ENCODE results near the gene SCLT1. TPM values are rescaled to one million over a fixed set of nuclear protein-coding genes. Genes with fewer than 3 reads are reported as not detected.

The SCLT1 gene
- total RNA-seq, 1 experiment from 2014 or later, result 13.3 TPM

DNA sequence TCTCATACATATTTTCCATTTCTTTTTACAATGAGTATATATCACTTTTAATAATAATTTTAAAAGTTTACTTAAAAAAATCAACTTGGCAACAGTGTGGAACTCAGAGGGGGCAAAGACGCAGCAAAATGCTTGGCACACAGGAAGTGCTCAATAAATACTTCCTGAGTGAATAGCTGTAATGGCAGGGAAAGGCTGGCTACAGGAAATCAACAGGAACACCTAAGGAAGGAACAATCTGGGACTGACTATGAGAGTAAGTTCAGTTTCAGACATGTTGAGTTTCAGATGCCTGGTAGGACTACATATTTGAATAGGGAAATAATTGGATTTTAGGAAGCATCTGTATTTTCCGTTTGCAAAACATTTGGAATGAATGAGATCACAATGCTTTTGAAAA is 137.6 kb downstream of the SCLT1 start (continued):
- TF ChIP-seq, protein P1, sequence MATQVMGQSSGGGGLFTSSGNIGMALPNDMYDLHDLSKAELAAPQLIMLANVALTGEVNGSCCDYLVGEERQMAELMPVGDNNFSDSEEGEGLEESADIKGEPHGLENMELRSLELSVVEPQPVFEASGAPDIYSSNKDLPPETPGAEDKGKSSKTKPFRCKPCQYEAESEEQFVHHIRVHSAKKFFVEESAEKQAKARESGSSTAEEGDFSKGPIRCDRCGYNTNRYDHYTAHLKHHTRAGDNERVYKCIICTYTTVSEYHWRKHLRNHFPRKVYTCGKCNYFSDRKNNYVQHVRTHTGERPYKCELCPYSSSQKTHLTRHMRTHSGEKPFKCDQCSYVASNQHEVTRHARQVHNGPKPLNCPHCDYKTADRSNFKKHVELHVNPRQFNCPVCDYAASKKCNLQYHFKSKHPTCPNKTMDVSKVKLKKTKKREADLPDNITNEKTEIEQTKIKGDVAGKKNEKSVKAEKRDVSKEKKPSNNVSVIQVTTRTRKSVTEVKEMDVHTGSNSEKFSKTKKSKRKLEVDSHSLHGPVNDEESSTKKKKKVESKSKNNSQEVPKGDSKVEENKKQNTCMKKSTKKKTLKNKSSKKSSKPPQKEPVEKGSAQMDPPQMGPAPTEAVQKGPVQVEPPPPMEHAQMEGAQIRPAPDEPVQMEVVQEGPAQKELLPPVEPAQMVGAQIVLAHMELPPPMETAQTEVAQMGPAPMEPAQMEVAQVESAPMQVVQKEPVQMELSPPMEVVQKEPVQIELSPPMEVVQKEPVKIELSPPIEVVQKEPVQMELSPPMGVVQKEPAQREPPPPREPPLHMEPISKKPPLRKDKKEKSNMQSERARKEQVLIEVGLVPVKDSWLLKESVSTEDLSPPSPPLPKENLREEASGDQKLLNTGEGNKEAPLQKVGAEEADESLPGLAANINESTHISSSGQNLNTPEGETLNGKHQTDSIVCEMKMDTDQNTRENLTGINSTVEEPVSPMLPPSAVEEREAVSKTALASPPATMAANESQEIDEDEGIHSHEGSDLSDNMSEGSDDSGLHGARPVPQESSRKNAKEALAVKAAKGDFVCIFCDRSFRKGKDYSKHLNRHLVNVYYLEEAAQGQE (IDR thresholded peaks at IDR 0.05; ENCODE audit: low read depth), result no peak
- no peak for TF ChIP-seq POLR2AphosphoS5 (IDR thresholded peaks at IDR 0.05; ENCODE audit: low read depth, low read length)

DNA sequence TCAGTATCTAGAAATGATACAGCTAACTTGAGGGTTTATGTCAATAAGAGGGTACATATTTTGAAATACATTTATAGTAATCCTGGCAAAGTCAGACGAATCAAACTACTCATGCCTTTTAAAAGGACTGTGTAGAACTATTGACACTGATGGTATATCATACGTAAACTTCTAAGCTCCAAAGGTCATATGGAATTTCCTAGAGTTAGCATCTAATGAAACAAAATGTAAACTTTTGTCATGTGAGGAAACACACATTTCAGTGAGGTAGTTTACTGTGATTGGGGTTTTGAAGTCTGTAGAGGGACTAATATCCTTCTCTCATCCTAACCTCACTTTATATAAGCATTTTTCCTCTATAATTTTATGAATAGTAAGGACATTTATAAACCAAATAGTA is 138.4 kb downstream of the SCLT1 start:
- ChIA-PET RAD21 (ENCODE audit: low non-redundant PET in 1 of 2, low total read pairs in 2 of 2, uncharacterized antibody in 2 of 2, unreplicated experiment in 2 of 2) (no interaction called here), POLR2A (no interaction called here), CTCF (no interaction called here)
- ATAC-seq (no peak), DNase-seq (ENCODE audit: low read depth, low spot score) (no peak)
- H3K9me2 ChIP-seq (ENCODE audit: insufficient read depth), result no peaks in the 10 kb centered on the region
- H3K27me3 ChIP-seq (ENCODE audit: insufficient read depth, low read length), result no peaks in the 10 kb centered on the region
- no peak overlapping the region for H3K9ac ChIP-seq (ENCODE audit: low read length)
- intact Hi-C loops (cut with micrococcal nuclease), result no loop called here
- no peaks in the 10 kb centered on the region for H3K36me3 ChIP-seq (ENCODE audit: control insufficient read depth in 1 of 2, insufficient read depth in 2 of 2, low read length in 2 of 2)
- no peaks in the 10 kb centered on the region for H3K79me2 ChIP-seq (ENCODE audit: insufficient read depth, low read length)
- H3K4me1 ChIP-seq (ENCODE audit: control insufficient read depth in 1 of 2, insufficient read depth in 2 of 2, low read length in 2 of 2), result no peaks in the 10 kb centered on the region
- H3K27ac ChIP-seq (ENCODE audit: low read depth, low read length), result no peak overlapping the region
- no peak overlapping the region for H3K4me3 ChIP-seq (replicated peaks in 1 of 2; ENCODE audit: low read depth in 1 of 2, low read length in 2 of 2)
- no peak overlapping the region for H3K4me2 ChIP-seq (ENCODE audit: low read length)
- no TSS peak for BruUV-seq (replicated peaks)
- TF ChIP-seq EZH2 (IDR thresholded peaks at IDR 0.05) (no peak), JUND (IDR thresholded peaks at IDR 0.05) (no peak), SP1 (IDR thresholded peaks at IDR 0.05; ENCODE audit: low read depth) (no peak), CBX3 (IDR thresholded peaks at IDR 0.05; ENCODE audit: low read depth) (no peak)
- TF ChIP-seq, protein P2, sequence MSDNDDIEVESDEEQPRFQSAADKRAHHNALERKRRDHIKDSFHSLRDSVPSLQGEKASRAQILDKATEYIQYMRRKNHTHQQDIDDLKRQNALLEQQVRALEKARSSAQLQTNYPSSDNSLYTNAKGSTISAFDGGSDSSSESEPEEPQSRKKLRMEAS (IDR thresholded peaks at IDR 0.05), result no peak
- TF ChIP-seq, protein P3, sequence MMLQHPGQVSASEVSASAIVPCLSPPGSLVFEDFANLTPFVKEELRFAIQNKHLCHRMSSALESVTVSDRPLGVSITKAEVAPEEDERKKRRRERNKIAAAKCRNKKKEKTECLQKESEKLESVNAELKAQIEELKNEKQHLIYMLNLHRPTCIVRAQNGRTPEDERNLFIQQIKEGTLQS (IDR thresholded peaks at IDR 0.05), result no peak
- no peaks in the 10 kb centered on the region for H3K9me3 ChIP-seq (ENCODE audit: control insufficient read depth in 1 of 2, insufficient read depth in 1 of 2, low read depth in 1 of 2, low read length in 2 of 2)
- H4K20me1 ChIP-seq (ENCODE audit: insufficient read depth), result no peaks in the 10 kb centered on the region
- H2AFZ ChIP-seq (ENCODE audit: low read depth, low read length, poor library complexity, severe bottlenecking), result no peak overlapping the region

Measured in HCT116 (cell line).